GM12892 (cell line): ENCODE results near the gene PRKCG.

Experiments used
- POLR2A ChIP-seq: IDR thresholded peaks from 2 replicates; pipeline ENCODE4 v1.6.1; 2011; ENCODE audit warnings: low read depth, low read length, control low read depth
- TAF1 ChIP-seq: IDR thresholded peaks from 2 replicates; pipeline ENCODE4 v1.6.1; 2011; ENCODE audit warnings: low read depth, mild to moderate bottlenecking, control low read depth, low read length, borderline replicate concordance

- no peak for TF ChIP-seq POLR2A
- no peak for TF ChIP-seq TAF1
Measured at GRCh38 chr19:53873773-53874605, 8.0 kb upstream of the PRKCG start.
